HUES48 (cell line): ENCODE results near the gene KRTAP5-6.
"Not testable (repeated sequence)": the region's sequence is repeated elsewhere in the genome, so short reads cannot be mapped to it uniquely, and the experiment has no call there.

Source experiments
- H3K27ac ChIP-seq: one replicate; pipeline ENCODE4 v1.7.0; 2013; ENCODE audit warnings: low read depth, low read length, inconsistent platforms
- H3K27me3 ChIP-seq: 2 replicates; pipeline ENCODE4 v1.6.1; 2013; ENCODE audit warnings: mild to moderate bottlenecking, low read length; ENCODE audit not compliant: control insufficient read depth, insufficient read depth
- H3K36me3 ChIP-seq: 2 replicates; pipeline ENCODE4 v1.6.1; 2013; ENCODE audit warnings: low read length; ENCODE audit not compliant: control insufficient read depth, insufficient read depth
- H3K4me1 ChIP-seq: 2 replicates; pipeline ENCODE4 v1.6.1; 2013; ENCODE audit warnings: mild to moderate bottlenecking, low read length; ENCODE audit not compliant: control insufficient read depth, insufficient read depth
- H3K4me3 ChIP-seq: 2 replicates; pipeline ENCODE4 v1.5.1; 2013; ENCODE audit warnings: mild to moderate bottlenecking, low read depth, low read length
- H3K9ac ChIP-seq: 2 replicates; pipeline ENCODE4 v1.6.1; 2013; ENCODE audit warnings: mild to moderate bottlenecking, low read depth, low read length, moderate library complexity
- H3K9me3 ChIP-seq: 2 replicates; pipeline ENCODE4 v1.6.1; 2013; ENCODE audit warnings: low read length; ENCODE audit not compliant: control insufficient read depth, insufficient read depth

The KRTAP5-6 gene

GRCh38 chr11:1688336-1688947 is 8.6 kb upstream of the KRTAP5-6 start:
- H3K4me1 ChIP-seq, H3K27ac ChIP-seq, H3K9ac ChIP-seq, H3K9me3 ChIP-seq, H3K36me3 ChIP-seq, H3K4me3 ChIP-seq, H3K27me3 ChIP-seq: not testable (repeated sequence)

- not testable (repeated sequence) for H3K4me1 ChIP-seq, H3K9me3 ChIP-seq, H3K4me3 ChIP-seq, H3K27me3 ChIP-seq, H3K36me3 ChIP-seq, H3K9ac ChIP-seq, H3K27ac ChIP-seq
These were observed 7.5 kb upstream of the KRTAP5-6 start for GRCh38 chr11:1689250-1690166.

GRCh38 chr11:1690167-1691025 is 6.6 kb upstream of the KRTAP5-6 start:
- no peaks in the 10 kb centered on the region for H3K27me3 ChIP-seq
- no peaks in the 10 kb centered on the region for H3K36me3 ChIP-seq
- H3K9ac ChIP-seq: no peak overlapping the region
- no peaks in the 10 kb centered on the region for H3K9me3 ChIP-seq
- H3K4me1 ChIP-seq: 0 out of 2 replicates have a peak, but pooled peaks cover 5% of the 10 kb centered on the region
- H3K4me3 ChIP-seq: no peak overlapping the region
- H3K27ac ChIP-seq: no peak overlapping the region

- Histone ChIP-seq H3K27me3 (no peaks in the 10 kb centered on the region), H3K4me1 (0 out of 2 replicates have a peak, but pooled peaks cover 5% of the 10 kb centered on the region), H3K9ac (no peak overlapping the region), H3K9me3 (no peaks in the 10 kb centered on the region), H3K4me3 (no peak overlapping the region), H3K36me3 (no peaks in the 10 kb centered on the region), H3K27ac (no peak overlapping the region)
These were observed 5.7 kb upstream of the KRTAP5-6 start for GRCh38 chr11:1691026-1691877.

GRCh38 chr11:1691878-1692707 is 4.9 kb upstream of the KRTAP5-6 start:
- Histone ChIP-seq H3K9me3 (no peaks in the 10 kb centered on the region), H3K9ac (no peak overlapping the region), H3K4me1 (0 out of 2 replicates have a peak, but pooled peaks cover 5% of the 10 kb centered on the region), H3K4me3 (no peak overlapping the region), H3K36me3 (no peaks in the 10 kb centered on the region), H3K27ac (no peak overlapping the region), H3K27me3 (no peaks in the 10 kb centered on the region)

GRCh38 chr11:1692708-1693326 is 4.2 kb upstream of the KRTAP5-6 start:
- Histone ChIP-seq H3K27ac (no peak overlapping the region), H3K36me3 (no peaks in the 10 kb centered on the region), H3K9ac (no peak overlapping the region), H3K4me1 (0 out of 2 replicates have a peak, but pooled peaks cover 5% of the 10 kb centered on the region), H3K4me3 (no peak overlapping the region), H3K27me3 (no peaks in the 10 kb centered on the region), H3K9me3 (no peaks in the 10 kb centered on the region)

GRCh38 chr11:1693327-1694063 is 3.5 kb upstream of the KRTAP5-6 start:
- Histone ChIP-seq H3K4me3 (peak overlapping the region; percentile 53), H3K4me1 (0 out of 2 replicates have a peak, but pooled peaks cover 5% of the 10 kb centered on the region), H3K27me3 (no peaks in the 10 kb centered on the region), H3K36me3 (no peaks in the 10 kb centered on the region), H3K9ac (no peak overlapping the region), H3K27ac (no peak overlapping the region), H3K9me3 (no peaks in the 10 kb centered on the region)

GRCh38 chr11:1694064-1694845 is 2.7 kb upstream of the KRTAP5-6 start:
- H3K4me3 ChIP-seq: peak overlapping the region; percentile 53
- H3K36me3 ChIP-seq: no peaks in the 10 kb centered on the region
- H3K27ac ChIP-seq: no peak overlapping the region
- H3K9ac ChIP-seq: no peak overlapping the region
- H3K9me3 ChIP-seq: no peaks in the 10 kb centered on the region
- H3K4me1 ChIP-seq: 0 out of 2 replicates have a peak, but pooled peaks cover 5% of the 10 kb centered on the region
- H3K27me3 ChIP-seq: no peaks in the 10 kb centered on the region
